ENCODE results near the gene C1QTNF3. TPM values are rescaled to one million over a fixed set of nuclear protein-coding genes. Genes with fewer than 3 reads are reported as not detected.
A peak's percentile ranks its signal among the peaks of the same experiment; 100 is the strongest.

C1QTNF3 gene
- total RNA-seq, 2 donors from 2014 or later, result 3.8 to 5.6 TPM

- DNase-seq (no peak), ATAC-seq (no peak)
- intact Hi-C loops (cut with DNase I, micrococcal nuclease), result no loop called here
Measured at GRCh38 chr5:34053571-34054399, 10.8 kb upstream of the C1QTNF3 start.

GRCh38 chr5:34053133-34053532 is 10.1 kb upstream of the C1QTNF3 start:
- no peak for DNase-seq
- no peak for ATAC-seq

GRCh38 chr5:34051374-34051980 is 8.5 kb upstream of the C1QTNF3 start:
- DNase-seq, result no peak
- intact Hi-C loops (cut with DNase I, micrococcal nuclease), result no loop called here
- ATAC-seq, result no peak

More at GRCh38 chr5:34053133-34053532, 10.1 kb upstream of the C1QTNF3 start:
- intact Hi-C loops (cut with DNase I, micrococcal nuclease), result no loop called here

- ATAC-seq, result no peak
Measured at GRCh38 chr5:34047774-34048572, 5.0 kb upstream of the C1QTNF3 start.

GRCh38 chr5:34047143-34047542 is 4.1 kb upstream of the C1QTNF3 start:
- no peak for DNase-seq
- ATAC-seq, result no peak
- intact Hi-C loops (cut with DNase I, micrococcal nuclease), result no loop called here

More at GRCh38 chr5:34047774-34048572, 5.0 kb upstream of the C1QTNF3 start:
- DNase-seq, result no peak
- intact Hi-C loops (cut with DNase I, micrococcal nuclease), result no loop called here

GRCh38 chr5:34045996-34046395 is 3.0 kb upstream of the C1QTNF3 start:
- ATAC-seq, result peak; percentile 78
- intact Hi-C loops (cut with DNase I, micrococcal nuclease), result no loop called here

GRCh38 chr5:34045023-34045422 is 2.0 kb upstream of the C1QTNF3 start:
- ATAC-seq, result no peak
- intact Hi-C loops (cut with DNase I, micrococcal nuclease), result no loop called here
- DNase-seq, result no peak

More at GRCh38 chr5:34045996-34046395, 3.0 kb upstream of the C1QTNF3 start:
- no peak for DNase-seq

GRCh38 chr5:34042321-34042720 is 692 bp downstream of the C1QTNF3 start:
- ATAC-seq (no peak), DNase-seq (peak in 1 of 2 donors; percentile 20)
- intact Hi-C loops (cut with DNase I, micrococcal nuclease), result no loop called here

GRCh38 chr5:34041247-34041972 is 1.6 kb downstream of the C1QTNF3 start:
- DNase-seq (no peak), ATAC-seq (no peak)
- intact Hi-C loops (cut with DNase I, micrococcal nuclease), result no loop called here

- intact Hi-C loops (cut with DNase I, micrococcal nuclease), result no loop called here
- no peak for ATAC-seq
- no peak for DNase-seq
Measured at GRCh38 chr5:34040472-34040871, 2.5 kb downstream of the C1QTNF3 start.

GRCh38 chr5:34039398-34040157 is 3.4 kb downstream of the C1QTNF3 start:
- intact Hi-C loops (cut with DNase I, micrococcal nuclease), result no loop called here
- ATAC-seq (no peak), DNase-seq (no peak)

GRCh38 chr5:34038838-34039237 is 4.2 kb downstream of the C1QTNF3 start:
- DNase-seq, result no peak
- intact Hi-C loops (cut with DNase I, micrococcal nuclease), result no loop called here
- no peak for ATAC-seq

GRCh38 chr5:34038390-34038789 is 4.6 kb downstream of the C1QTNF3 start:
- no peak for ATAC-seq
- intact Hi-C loops (cut with DNase I, micrococcal nuclease), result no loop called here
- DNase-seq, result no peak

GRCh38 chr5:34037726-34038125 is 5.3 kb downstream of the C1QTNF3 start:
- DNase-seq, result no peak
- intact Hi-C loops (cut with DNase I, micrococcal nuclease), result no loop called here
- ATAC-seq, result no peak

GRCh38 chr5:34035756-34036155 is 7.3 kb downstream of the C1QTNF3 start:
- intact Hi-C loops (cut with DNase I, micrococcal nuclease), result no loop called here
- ATAC-seq (no peak), DNase-seq (no peak)

GRCh38 chr5:34034534-34035327 is 8.3 kb downstream of the C1QTNF3 start:
- ATAC-seq, result peak; percentile 97
- DNase-seq, result no peak
- intact Hi-C loops (cut with DNase I, micrococcal nuclease), result no loop called here

- ATAC-seq, result no peak
- intact Hi-C loops (cut with DNase I, micrococcal nuclease), result no loop called here
- DNase-seq, result no peak
Measured at GRCh38 chr5:34031966-34032365, 11.0 kb downstream of the C1QTNF3 start.

- DNase-seq, result no peak
- intact Hi-C loops (cut with DNase I, micrococcal nuclease), result no loop called here
- ATAC-seq, result no peak
Measured at GRCh38 chr5:34031117-34031516, 11.9 kb downstream of the C1QTNF3 start.

Measured in left colon (tissue), 2 donors.